NT2/D1 (cell line): ENCODE results near the gene OR13C9.

ENCODE experiments used
- DNase-seq: peaks from one replicate; pipeline ENCODE4 v3.0.0-alpha.2; 2011; ENCODE audit warnings: low read depth, low spot score
- H3K27me3 ChIP-seq: 2 replicates; pipeline ENCODE4 v1.6.0; 2011; ENCODE audit warnings: mild to moderate bottlenecking; ENCODE audit not compliant: insufficient read length, insufficient read depth
- H3K36me3 ChIP-seq: 2 replicates; pipeline ENCODE4 v1.6.1; 2011; ENCODE audit warnings: mild to moderate bottlenecking, low read length, mixed read lengths; ENCODE audit not compliant: insufficient read depth, insufficient read length
- H3K4me1 ChIP-seq: 2 replicates; pipeline ENCODE4 v1.5.1; 2011; ENCODE audit not compliant: insufficient read depth, insufficient read length
- H3K4me3 ChIP-seq: 2 replicates; pipeline ENCODE4 v1.5.1; 2011; ENCODE audit warnings: low read depth; ENCODE audit not compliant: insufficient read length
- H3K9ac ChIP-seq: 2 replicates; pipeline ENCODE4 v1.6.0; 2011; ENCODE audit warnings: low read depth; ENCODE audit not compliant: insufficient read length
- H3K9me3 ChIP-seq: 2 replicates; pipeline ENCODE4 v1.5.1; 2011; ENCODE audit warnings: mild to moderate bottlenecking, low read length; ENCODE audit not compliant: insufficient read depth
- SUZ12 ChIP-seq: IDR thresholded peaks from 2 replicates; pipeline ENCODE4 v1.6.1; 2011; ENCODE audit not compliant: insufficient read length, insufficient read depth; ENCODE audit errors: extremely low read depth
- YY1 ChIP-seq: IDR thresholded peaks from 2 replicates; pipeline ENCODE4 v1.6.1; 2011; ENCODE audit not compliant: insufficient read length, insufficient read depth
- ZNF274 ChIP-seq: IDR thresholded peaks from 2 replicates; pipeline ENCODE4 v1.6.1; 2011; ENCODE audit warnings: mild to moderate bottlenecking, low read depth, low read length

The OR13C9 gene

GRCh38 chr9:104577263-104577662 lies 40.7 kb downstream of the OR13C9 start:
- TF ChIP-seq SUZ12 (no peak), ZNF274 (no peak), YY1 (no peak)
- H3K27me3 ChIP-seq: no peaks in the 10 kb centered on the region
- no peaks in the 10 kb centered on the region for H3K36me3 ChIP-seq
- 0 out of 2 replicates have a peak, but pooled peaks cover 8% of the 10 kb centered on the region for H3K9me3 ChIP-seq
- H3K9ac ChIP-seq: no peak overlapping the region
- H3K4me3 ChIP-seq: no peak overlapping the region
- no peak for DNase-seq
- no peaks in the 10 kb centered on the region for H3K4me1 ChIP-seq

GRCh38 chr9:104575456-104575855 lies 42.5 kb downstream of the OR13C9 start:
- Histone ChIP-seq H3K9ac (no peak overlapping the region), H3K36me3 (no peaks in the 10 kb centered on the region), H3K9me3 (0 out of 2 replicates have a peak, but pooled peaks cover 8% of the 10 kb centered on the region), H3K4me3 (no peak overlapping the region), H3K4me1 (no peaks in the 10 kb centered on the region), H3K27me3 (no peaks in the 10 kb centered on the region)
- TF ChIP-seq ZNF274: no peak
- TF ChIP-seq YY1: no peak
- TF ChIP-seq SUZ12: no peak
- DNase-seq: no peak

DNA sequence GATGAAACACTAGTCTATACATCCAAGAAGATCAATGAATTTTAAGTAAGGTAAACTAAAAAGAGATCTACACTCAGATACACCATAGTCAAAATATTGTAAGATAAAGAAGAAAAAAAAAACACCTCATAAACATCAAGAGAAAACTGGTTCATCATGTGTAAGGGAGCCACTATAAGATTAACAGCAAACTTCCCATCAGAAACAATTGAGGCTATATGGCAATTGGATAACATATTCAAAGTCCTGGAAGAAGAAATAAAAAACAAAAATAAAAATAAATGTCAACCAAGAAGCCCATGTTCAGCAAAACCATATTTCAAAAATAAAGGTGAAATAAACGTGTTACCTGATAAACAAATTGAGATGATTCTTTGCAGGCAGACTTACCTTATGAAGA lies 45.4 kb downstream of the OR13C9 start:
- Histone ChIP-seq H3K27me3 (no peaks in the 10 kb centered on the region), H3K9ac (no peak overlapping the region), H3K4me1 (no peaks in the 10 kb centered on the region), H3K4me3 (no peak overlapping the region), H3K36me3 (no peaks in the 10 kb centered on the region), H3K9me3 (0 out of 2 replicates have a peak, but pooled peaks cover 8% of the 10 kb centered on the region)
- DNase-seq: no peak
- TF ChIP-seq YY1 (no peak), ZNF274 (no peak), SUZ12 (no peak)

- no peaks in the 10 kb centered on the region for H3K4me1 ChIP-seq
- H3K27me3 ChIP-seq: no peaks in the 10 kb centered on the region
- H3K4me3 ChIP-seq: no peak within 1 kb of the TSS
- no peak within 1 kb of the TSS for H3K9ac ChIP-seq
- H3K36me3 ChIP-seq: no peaks in the 10 kb centered on the region
- no peak for DNase-seq
- 0 out of 2 replicates have a peak, but pooled peaks cover 8% of the 10 kb centered on the region for H3K9me3 ChIP-seq
- TF ChIP-seq SUZ12 (no peak), YY1 (no peak), ZNF274 (no peak)
Measured at GRCh38 chr9:104568868-104569267, 49.1 kb downstream of the OR13C9 start, which contains the start of gene OR13C8. OR13C8 (plus strand) TSS chr9:104569168; CDS start chr9:104569168, 0 bp downstream.
